ENCODE results near the gene FGF10. TPM values are rescaled to one million over a fixed set of nuclear protein-coding genes. Genes with fewer than 3 reads are reported as not detected.

The FGF10 gene
- total RNA-seq, 3 donors from 2014 or later (not counting 1 experiment from before 2014, with no cell fraction given): not detected

DNA sequence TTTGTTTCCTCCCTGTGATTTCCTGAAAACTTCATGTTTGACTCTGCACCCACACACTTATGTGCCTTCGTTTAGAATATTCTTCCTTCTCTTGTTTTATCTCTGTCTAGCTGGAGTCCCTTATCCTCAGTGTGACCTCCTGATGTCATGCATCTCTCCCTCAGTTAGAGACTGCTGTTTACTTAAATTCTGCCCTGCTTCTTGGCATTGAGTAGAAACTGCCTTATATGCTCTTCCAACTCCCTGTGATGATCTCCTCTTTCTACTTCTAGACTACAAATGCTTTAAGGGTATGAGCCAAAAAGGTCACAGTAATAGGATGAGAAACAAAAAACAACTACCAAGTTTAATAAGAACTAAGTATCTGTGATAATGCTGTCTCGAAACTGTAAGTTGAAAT, 12.2 kb downstream of the FGF10 start:
- H3K27ac Mint-ChIP-seq: no peak overlapping the region
- Histone ChIP-seq H3K36me3 (ENCODE audit: control insufficient read depth, insufficient read depth, low read length) (no peaks in the 10 kb centered on the region), H3K4me3 (ENCODE audit: low read length) (no peak overlapping the region), H3K27me3 (ENCODE audit: control insufficient read depth, insufficient read depth, low read length) (no peaks in the 10 kb centered on the region), H3K4me1 (ENCODE audit: control insufficient read depth, insufficient read depth, low read length) (no peaks in the 10 kb centered on the region), H3K27ac (ENCODE audit: low read length) (no peak overlapping the region), H3K9me3 (ENCODE audit: control insufficient read depth, insufficient read depth, low read length) (no peaks in the 10 kb centered on the region)
- TF ChIP-seq CTCF (IDR thresholded peaks at IDR 0.05): no peak
- no peak overlapping the region for H3K4me3 Mint-ChIP-seq
- no peak for ATAC-seq
- 48% methylated on average over 1 of the region's 2 CpGs for WGBS (ENCODE audit: insufficient coverage)
- no peaks in the 10 kb centered on the region for H3K27me3 Mint-ChIP-seq (ENCODE audit: low read depth in 2 of 2)
- H3K4me1 Mint-ChIP-seq: no peaks in the 10 kb centered on the region
- intact Hi-C loops (cut with micrococcal nuclease): no loop called here
- H3K36me3 Mint-ChIP-seq: peaks cover 7% of the 10 kb centered on the region
- H3K9me3 Mint-ChIP-seq: peaks cover 14 to 36% of the 10 kb centered on the region in 2 donors
- no peak for DNase-seq

DNA sequence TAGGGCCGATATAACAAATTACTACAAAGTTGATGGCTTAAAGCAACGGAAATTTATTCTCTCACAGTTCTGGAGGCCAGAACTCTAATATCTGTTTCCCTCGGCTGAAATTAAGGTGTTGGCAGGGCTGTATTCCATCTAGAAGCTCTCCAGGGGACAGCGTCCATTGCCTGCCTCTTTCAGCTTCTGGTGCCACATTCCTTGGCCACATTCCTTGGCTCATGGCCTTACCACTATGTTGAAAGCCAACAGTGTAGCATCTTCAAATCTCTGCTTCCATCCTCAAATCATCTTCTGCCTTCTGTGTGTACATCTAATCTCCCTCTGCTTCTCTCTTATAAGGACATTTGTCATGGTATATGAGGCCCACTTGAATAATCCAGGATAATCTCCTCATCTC, 17.2 kb downstream of the FGF10 start:
- Histone ChIP-seq H3K36me3 (ENCODE audit: control insufficient read depth, insufficient read depth, low read length) (no peaks in the 10 kb centered on the region), H3K4me1 (ENCODE audit: control insufficient read depth, insufficient read depth, low read length) (no peaks in the 10 kb centered on the region), H3K4me3 (ENCODE audit: low read length) (no peak overlapping the region), H3K27ac (ENCODE audit: low read length) (no peak overlapping the region), H3K27me3 (ENCODE audit: control insufficient read depth, insufficient read depth, low read length) (no peaks in the 10 kb centered on the region), H3K9me3 (ENCODE audit: control insufficient read depth, insufficient read depth, low read length) (no peaks in the 10 kb centered on the region)
- Mint-ChIP-seq H3K9me3 (peaks cover 14 to 21% of the 10 kb centered on the region in 2 donors), H3K36me3 (peaks cover 10% of the 10 kb centered on the region), H3K27ac (no peak overlapping the region), H3K4me3 (no peak overlapping the region), H3K27me3 (ENCODE audit: low read depth in 2 of 2) (no peaks in the 10 kb centered on the region), H3K4me1 (no peaks in the 10 kb centered on the region)
- 77% methylated on average over 4 of the region's 4 CpGs for WGBS (ENCODE audit: insufficient coverage)
- intact Hi-C loops (cut with micrococcal nuclease): no loop called here
- DNase-seq: no peak
- TF ChIP-seq CTCF (IDR thresholded peaks at IDR 0.05): no peak
- no peak for ATAC-seq

- Histone ChIP-seq H3K27ac (ENCODE audit: low read length) (no peak overlapping the region), H3K9me3 (ENCODE audit: control insufficient read depth, insufficient read depth, low read length) (no peaks in the 10 kb centered on the region), H3K4me3 (ENCODE audit: low read length) (no peak overlapping the region), H3K27me3 (ENCODE audit: control insufficient read depth, insufficient read depth, low read length) (no peaks in the 10 kb centered on the region), H3K4me1 (ENCODE audit: control insufficient read depth, insufficient read depth, low read length) (no peaks in the 10 kb centered on the region), H3K36me3 (ENCODE audit: control insufficient read depth, insufficient read depth, low read length) (no peaks in the 10 kb centered on the region)
- Mint-ChIP-seq H3K36me3 (peaks cover 10% of the 10 kb centered on the region), H3K27me3 (ENCODE audit: low read depth in 2 of 2) (no peaks in the 10 kb centered on the region), H3K4me3 (no peak overlapping the region), H3K9me3 (peaks cover 6 to 10% of the 10 kb centered on the region in 2 donors), H3K27ac (no peak overlapping the region), H3K4me1 (no peaks in the 10 kb centered on the region)
- no peak for ATAC-seq
- intact Hi-C loops (cut with micrococcal nuclease): no loop called here
- no peak for TF ChIP-seq CTCF (IDR thresholded peaks at IDR 0.05)
- DNase-seq: no peak
- WGBS (ENCODE audit: insufficient coverage): 75% methylated on average over 1 of the region's 1 CpG
Measured at GRCh38 chr5:44367203-44367602, 22.0 kb downstream of the FGF10 start.

DNA sequence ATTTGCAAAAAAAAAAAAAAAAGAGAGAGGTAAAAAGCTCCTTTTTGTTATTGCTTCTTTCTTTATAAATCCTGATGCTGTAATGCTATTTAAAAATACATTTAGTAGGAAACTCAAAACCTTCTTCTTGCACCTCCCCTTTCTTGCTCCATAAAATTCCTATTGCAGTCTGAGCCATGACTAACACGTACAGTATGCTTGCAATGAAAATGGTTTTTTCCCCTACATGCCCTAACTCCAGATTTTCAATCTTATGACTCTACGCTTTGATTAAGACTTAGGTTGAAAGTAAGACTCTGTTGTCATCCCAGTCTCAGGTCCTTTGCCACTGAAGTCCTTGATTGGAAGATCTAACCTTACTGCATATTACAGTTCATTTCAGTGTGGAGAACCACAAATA, 23.9 kb downstream of the FGF10 start:
- Mint-ChIP-seq H3K27ac (no peak overlapping the region), H3K27me3 (ENCODE audit: low read depth in 2 of 2) (no peaks in the 10 kb centered on the region), H3K4me3 (no peak overlapping the region), H3K36me3 (peaks cover 6% of the 10 kb centered on the region), H3K9me3 (peaks cover 4 to 6% of the 10 kb centered on the region in 2 donors), H3K4me1 (no peaks in the 10 kb centered on the region)
- ATAC-seq (no peak), DNase-seq (no peak)
- Histone ChIP-seq H3K9me3 (ENCODE audit: control insufficient read depth, insufficient read depth, low read length) (no peaks in the 10 kb centered on the region), H3K27me3 (ENCODE audit: control insufficient read depth, insufficient read depth, low read length) (no peaks in the 10 kb centered on the region), H3K27ac (ENCODE audit: low read length) (no peak overlapping the region), H3K4me1 (ENCODE audit: control insufficient read depth, insufficient read depth, low read length) (no peaks in the 10 kb centered on the region), H3K4me3 (ENCODE audit: low read length) (no peak overlapping the region), H3K36me3 (ENCODE audit: control insufficient read depth, insufficient read depth, low read length) (no peaks in the 10 kb centered on the region)
- WGBS (ENCODE audit: insufficient coverage): no CpG with 5 or more reads among the region's 2 CpGs
- intact Hi-C loops (cut with micrococcal nuclease): no loop called here
- no peak for TF ChIP-seq CTCF (IDR thresholded peaks at IDR 0.05)

Measured in natural killer cell (primary cell).